ENCODE measurements around the gene CCM2L. TPM values are rescaled to one million over a fixed set of nuclear protein-coding genes. Genes with fewer than 3 reads are reported as not detected.

Gene CCM2L
- total and polyA plus RNA-seq, 2 donors (not counting 3 experiments of a cell fraction or from before 2014, with no cell fraction given): 10.8 to 13.4 TPM

DNA sequence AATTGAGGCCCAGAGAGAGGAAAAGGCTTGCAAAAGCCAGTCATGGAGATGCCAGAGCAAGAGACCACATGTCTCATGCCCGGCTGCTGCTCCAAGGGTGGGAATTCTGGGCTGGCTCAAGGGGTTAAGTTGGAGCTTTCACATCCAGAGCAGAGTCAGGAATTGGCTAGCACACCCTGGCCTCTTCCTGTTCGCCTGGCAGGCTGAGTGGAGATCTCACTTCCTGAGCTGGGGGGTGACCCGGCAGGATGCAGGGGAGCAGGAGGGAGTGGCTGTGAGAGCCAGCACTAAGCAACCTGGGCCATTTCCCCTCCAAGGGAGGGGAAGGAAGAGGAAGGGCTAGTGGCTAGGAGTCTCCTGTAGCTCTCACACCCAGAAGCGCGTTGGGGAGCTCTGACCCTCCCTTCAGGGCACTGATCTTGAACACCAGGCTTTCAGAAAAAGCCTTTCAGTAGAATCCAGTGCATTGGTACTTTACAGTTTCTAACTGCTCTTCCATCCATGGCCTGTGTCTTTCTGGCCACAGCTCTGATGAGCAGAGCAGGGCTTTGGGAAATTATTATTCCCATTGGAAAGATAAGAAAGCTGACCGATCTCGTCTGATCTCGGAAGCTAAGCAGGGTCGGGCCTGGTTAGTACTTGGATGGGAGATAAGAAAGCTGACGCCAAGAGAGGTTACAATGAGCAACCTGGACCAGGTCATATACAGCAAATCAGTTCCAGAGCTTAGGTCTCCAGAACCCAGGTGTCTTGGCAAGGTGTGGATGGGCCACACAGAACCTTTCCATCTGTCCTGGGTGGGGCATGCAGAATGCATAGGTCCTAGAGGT lies 2.2 kb upstream of the CCM2L start:
- DNase-seq (ENCODE audit: low read depth, low spot score): peak; percentile 80
- Histone ChIP-seq H3K9me1 (replicated peaks; ENCODE audit: control insufficient read depth, extremely low read depth, insufficient read depth, low read length) (no peaks in the 10 kb centered on the region), H3K4me3 (replicated peaks in 1 of 3; ENCODE audit: insufficient read depth in 1 of 3, low read depth in 1 of 3, low read length in 3 of 3) (peak overlapping the region in 1 of 3 experiments; percentile 4), H3K4me2 (ENCODE audit: insufficient read depth, low read length) (peak overlapping the region; percentile 61), H3K9ac (replicated peaks; ENCODE audit: extremely low read depth, insufficient read depth, low read length) (no peak overlapping the region), H3K79me2 (ENCODE audit: control insufficient read depth, insufficient read depth, low read length) (no peaks in the 10 kb centered on the region), H2AFZ (ENCODE audit: low read depth, low read length) (peak overlapping the region; percentile 5), H3K36me3 (ENCODE audit: control insufficient read depth in 2 of 2, extremely low read depth in 1 of 2, insufficient read depth in 2 of 2, low read length in 2 of 2) (no peaks in the 10 kb centered on the region), H3K27me3 (ENCODE audit: control insufficient read depth in 2 of 2, insufficient read depth in 2 of 2, low read length in 2 of 2) (no peaks in the 10 kb centered on the region), H3K27ac (ENCODE audit: insufficient read depth, low read depth, low read length) (peak overlapping the region; percentile 62), H4K20me1 (replicated peaks; ENCODE audit: control insufficient read depth, extremely low read depth, insufficient read depth, low read length) (no peaks in the 10 kb centered on the region), H3K9me3 (replicated peaks; ENCODE audit: control insufficient read depth, insufficient read depth, low read length) (no peaks in the 10 kb centered on the region), H3K4me1 (ENCODE audit: control insufficient read depth, extremely low read depth, insufficient read depth, low read length) (peaks cover 39% of the 10 kb centered on the region)
- dilution Hi-C loops (cut with MboI; ENCODE audit: extremely low pct_ligation_motif_present, low sequenced_read_pairs): no loop called here
- BruUV-seq (replicated peaks): no TSS peak
- TF ChIP-seq JUN (IDR thresholded peaks at IDR 0.05; ENCODE audit: borderline replicate concordance, insufficient read depth, insufficient read length, low read depth) (no peak), MYC (IDR thresholded peaks at IDR 0.05; ENCODE audit: low read depth, low read length) (no peak), POLR2AphosphoS5 (IDR thresholded peaks at IDR 0.05; ENCODE audit: insufficient read depth, low read depth, low read length) (peak; percentile 86), POLR2A (IDR thresholded peaks at IDR 0.05; ENCODE audit: low read depth, low read length) (peak; percentile 88)
- TF ChIP-seq, protein P1, sequence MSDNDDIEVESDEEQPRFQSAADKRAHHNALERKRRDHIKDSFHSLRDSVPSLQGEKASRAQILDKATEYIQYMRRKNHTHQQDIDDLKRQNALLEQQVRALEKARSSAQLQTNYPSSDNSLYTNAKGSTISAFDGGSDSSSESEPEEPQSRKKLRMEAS (IDR thresholded peaks at IDR 0.05; ENCODE audit: insufficient read depth, insufficient read length): peak; percentile 33
- intact Hi-C loops (cut with micrococcal nuclease): loop anchor here (1.0 to 5.0 kb wide), 5 partner anchors 10 to 126 kb away; partner anchors contain the start of genes PDRG1 and XKR7
- FAIRE-seq: peak; percentile 98
- ChIA-PET POLR2A (interaction anchor here (0.5 to 1.2 kb wide), 3 partner anchors 11 to 512 kb away, joined by 3 read pairs; no protein-coding TSS in a partner anchor), CTCF (interaction anchor here (0.5 to 2.5 kb wide), 8 partner anchors 9 to 1921 kb away, joined by 3 to 11 read pairs (median 7); partner anchors contain the start of gene PDRG1)

DNA sequence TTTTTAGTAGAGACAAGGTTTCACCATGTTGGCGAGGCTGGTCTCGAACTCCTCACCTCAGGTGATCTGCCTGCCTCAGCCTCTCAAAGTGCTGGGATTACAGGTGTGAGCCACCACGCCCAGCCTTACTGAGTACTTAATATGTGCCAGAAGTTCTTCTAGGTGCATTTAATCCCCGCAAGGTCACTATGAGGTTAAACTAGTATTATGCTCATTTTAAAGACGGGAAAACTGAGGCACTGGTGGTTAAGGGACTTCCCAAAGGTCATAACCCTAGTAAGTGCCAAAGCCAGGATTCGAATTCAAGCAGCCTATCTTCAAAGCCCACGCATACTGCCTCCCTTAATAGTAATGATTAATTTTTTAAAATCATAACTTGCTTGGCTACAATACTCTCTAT lies 674 bp upstream of the CCM2L start:
- dilution Hi-C loops (cut with MboI; ENCODE audit: extremely low pct_ligation_motif_present, low sequenced_read_pairs): no loop called here
- H3K4me1 ChIP-seq (ENCODE audit: control insufficient read depth, extremely low read depth, insufficient read depth, low read length): peaks cover 39% of the 10 kb centered on the region
- ChIA-PET POLR2A (no interaction called here), CTCF (interaction anchor here (1.3 kb wide), 1 partner anchor 10 kb away, joined by 3 read pairs; no protein-coding TSS in a partner anchor)
- H3K4me3 ChIP-seq (replicated peaks in 1 of 3; ENCODE audit: insufficient read depth in 1 of 3, low read depth in 1 of 3, low read length in 3 of 3): no peak overlapping the region
- H3K36me3 ChIP-seq (ENCODE audit: control insufficient read depth in 2 of 2, extremely low read depth in 1 of 2, insufficient read depth in 2 of 2, low read length in 2 of 2): no peaks in the 10 kb centered on the region
- intact Hi-C loops (cut with micrococcal nuclease): loop anchor here (5.0 kb wide), 2 partner anchors 57 to 127 kb away; partner anchors contain the start of gene PDRG1
- no peaks in the 10 kb centered on the region for H3K9me3 ChIP-seq (replicated peaks; ENCODE audit: control insufficient read depth, insufficient read depth, low read length)
- peak overlapping the region; percentile 34 for H3K4me2 ChIP-seq (ENCODE audit: insufficient read depth, low read length)
- no peak for FAIRE-seq
- peak overlapping the region; percentile 53 for H3K27ac ChIP-seq (ENCODE audit: insufficient read depth, low read depth, low read length)
- no TSS peak for BruUV-seq (replicated peaks)
- TF ChIP-seq GATA2 (IDR thresholded peaks at IDR 0.05; ENCODE audit: insufficient read depth, insufficient read length, low read depth, low read length) (no peak), POLR2AphosphoS5 (IDR thresholded peaks at IDR 0.05; ENCODE audit: insufficient read depth, low read depth, low read length) (no peak), EZH2 (IDR thresholded peaks at IDR 0.05; ENCODE audit: borderline replicate concordance, low read depth, low read length, severe bottlenecking) (no peak), POLR2A (IDR thresholded peaks at IDR 0.05; ENCODE audit: low read depth, low read length) (no peak), FOS (IDR thresholded peaks at IDR 0.05; ENCODE audit: borderline replicate concordance, insufficient read depth, low read length) (no peak), MYC (IDR thresholded peaks at IDR 0.05; ENCODE audit: low read depth, low read length) (no peak), JUN (IDR thresholded peaks at IDR 0.05; ENCODE audit: borderline replicate concordance, insufficient read depth, insufficient read length, low read depth) (no peak)
- TF ChIP-seq, protein P1 (IDR thresholded peaks at IDR 0.05; ENCODE audit: insufficient read depth, insufficient read length): no peak
- TF ChIP-seq, protein P2, sequence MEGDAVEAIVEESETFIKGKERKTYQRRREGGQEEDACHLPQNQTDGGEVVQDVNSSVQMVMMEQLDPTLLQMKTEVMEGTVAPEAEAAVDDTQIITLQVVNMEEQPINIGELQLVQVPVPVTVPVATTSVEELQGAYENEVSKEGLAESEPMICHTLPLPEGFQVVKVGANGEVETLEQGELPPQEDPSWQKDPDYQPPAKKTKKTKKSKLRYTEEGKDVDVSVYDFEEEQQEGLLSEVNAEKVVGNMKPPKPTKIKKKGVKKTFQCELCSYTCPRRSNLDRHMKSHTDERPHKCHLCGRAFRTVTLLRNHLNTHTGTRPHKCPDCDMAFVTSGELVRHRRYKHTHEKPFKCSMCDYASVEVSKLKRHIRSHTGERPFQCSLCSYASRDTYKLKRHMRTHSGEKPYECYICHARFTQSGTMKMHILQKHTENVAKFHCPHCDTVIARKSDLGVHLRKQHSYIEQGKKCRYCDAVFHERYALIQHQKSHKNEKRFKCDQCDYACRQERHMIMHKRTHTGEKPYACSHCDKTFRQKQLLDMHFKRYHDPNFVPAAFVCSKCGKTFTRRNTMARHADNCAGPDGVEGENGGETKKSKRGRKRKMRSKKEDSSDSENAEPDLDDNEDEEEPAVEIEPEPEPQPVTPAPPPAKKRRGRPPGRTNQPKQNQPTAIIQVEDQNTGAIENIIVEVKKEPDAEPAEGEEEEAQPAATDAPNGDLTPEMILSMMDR (IDR thresholded peaks at IDR 0.05; ENCODE audit: extremely low read depth in 1 of 2, insufficient read depth in 1 of 2, low read depth in 1 of 2, low read length in 2 of 2): no peak
- no peaks in the 10 kb centered on the region for H3K79me2 ChIP-seq (ENCODE audit: control insufficient read depth, insufficient read depth, low read length)
- no peaks in the 10 kb centered on the region for H4K20me1 ChIP-seq (replicated peaks; ENCODE audit: control insufficient read depth, extremely low read depth, insufficient read depth, low read length)
- no peaks in the 10 kb centered on the region for H3K27me3 ChIP-seq (ENCODE audit: control insufficient read depth in 2 of 2, insufficient read depth in 2 of 2, low read length in 2 of 2)
- H2AFZ ChIP-seq (ENCODE audit: low read depth, low read length): peak overlapping the region; percentile 88
- DNase-seq (ENCODE audit: low read depth, low spot score): no peak
- no peak overlapping the region for H3K9ac ChIP-seq (replicated peaks; ENCODE audit: extremely low read depth, insufficient read depth, low read length)
- H3K9me1 ChIP-seq (replicated peaks; ENCODE audit: control insufficient read depth, extremely low read depth, insufficient read depth, low read length): no peaks in the 10 kb centered on the region

Data from endothelial cell of umbilical vein (primary cell).